ENCODE data around the gene FAM89B.
A peak's percentile ranks its signal among the peaks of the same experiment; 100 is the strongest.
"Not testable (repeated sequence)": the region's sequence is repeated elsewhere in the genome, so short reads cannot be mapped to it uniquely, and the experiment has no call there.

FAM89B gene

GRCh38 chr11:65572356-65573051, at the start of gene FAM89B:
TSS of gene FAM89B (plus strand) at chr11:65572538. CDS start at chr11:65572670, 132 bp downstream.
- peak; percentile 85 for DNase-seq (ENCODE audit: low read depth)

GRCh38 chr11:65522718-65523630, 49.4 kb upstream of the FAM89B start:
- not testable (repeated sequence) for DNase-seq (ENCODE audit: low read depth)

DNA sequence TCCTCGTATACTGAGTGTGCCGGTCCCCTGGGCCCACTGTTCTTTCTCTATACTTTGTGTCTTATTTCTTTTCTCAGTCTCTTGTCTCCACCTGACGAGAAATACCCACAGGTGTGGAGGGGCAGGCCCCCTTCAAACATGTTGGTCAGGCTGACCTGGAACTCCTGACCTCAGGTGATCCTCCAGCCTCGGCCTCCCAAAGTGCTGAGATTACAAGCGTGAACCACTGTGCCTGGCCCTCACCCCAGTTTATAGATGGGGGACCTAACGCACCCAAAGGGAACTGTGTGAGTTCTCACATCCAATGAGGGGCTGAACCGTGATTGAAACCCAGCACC, 48.7 kb upstream of the FAM89B start:
- not testable (repeated sequence) for DNase-seq (ENCODE audit: low read depth)

DNA sequence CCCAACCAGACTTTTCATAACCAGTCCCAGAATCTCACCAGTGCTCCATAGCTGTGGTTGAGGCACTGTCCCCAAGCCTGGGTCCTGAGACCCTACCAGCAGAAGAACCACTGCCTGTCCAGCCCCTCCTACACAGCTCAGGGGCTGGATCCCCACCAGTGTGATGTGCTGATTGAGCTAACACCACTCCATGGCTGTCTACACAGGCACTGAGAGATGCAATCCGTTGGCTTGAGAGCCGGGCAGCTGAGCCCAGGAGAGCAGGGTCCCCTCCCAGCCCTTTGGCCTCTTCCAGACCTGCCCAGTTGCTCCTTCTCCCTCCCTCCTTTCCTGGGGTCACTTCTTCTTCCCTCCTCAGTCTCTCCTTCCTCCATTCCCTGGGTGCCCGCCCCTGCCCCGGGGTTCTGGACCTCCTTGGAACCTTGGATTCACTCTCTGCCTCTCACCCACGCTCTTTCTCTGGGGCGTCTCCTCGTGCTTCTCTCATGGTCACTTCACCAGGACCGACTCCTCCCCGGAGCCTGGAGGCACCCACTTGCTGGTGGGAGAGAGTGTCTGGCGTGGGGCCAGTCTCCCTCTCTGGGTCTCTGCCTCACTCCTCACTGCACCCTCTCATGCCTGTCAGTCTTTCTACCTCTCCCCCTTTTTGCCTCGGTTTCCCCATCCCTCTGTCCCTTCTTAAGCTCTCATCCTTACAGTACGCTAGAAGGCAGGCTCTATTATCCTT, 48.2 kb upstream of the FAM89B start:
- DNase-seq (ENCODE audit: low read depth), result no peak

- DNase-seq (ENCODE audit: low read depth), result peak; percentile 70
Measured at GRCh38 chr11:65524741-65525545, 47.4 kb upstream of the FAM89B start, which contains the start of gene SCYL1. TSS of gene SCYL1 (plus strand) at chr11:65525083. CDS start at chr11:65525154, 71 bp downstream.

DNA sequence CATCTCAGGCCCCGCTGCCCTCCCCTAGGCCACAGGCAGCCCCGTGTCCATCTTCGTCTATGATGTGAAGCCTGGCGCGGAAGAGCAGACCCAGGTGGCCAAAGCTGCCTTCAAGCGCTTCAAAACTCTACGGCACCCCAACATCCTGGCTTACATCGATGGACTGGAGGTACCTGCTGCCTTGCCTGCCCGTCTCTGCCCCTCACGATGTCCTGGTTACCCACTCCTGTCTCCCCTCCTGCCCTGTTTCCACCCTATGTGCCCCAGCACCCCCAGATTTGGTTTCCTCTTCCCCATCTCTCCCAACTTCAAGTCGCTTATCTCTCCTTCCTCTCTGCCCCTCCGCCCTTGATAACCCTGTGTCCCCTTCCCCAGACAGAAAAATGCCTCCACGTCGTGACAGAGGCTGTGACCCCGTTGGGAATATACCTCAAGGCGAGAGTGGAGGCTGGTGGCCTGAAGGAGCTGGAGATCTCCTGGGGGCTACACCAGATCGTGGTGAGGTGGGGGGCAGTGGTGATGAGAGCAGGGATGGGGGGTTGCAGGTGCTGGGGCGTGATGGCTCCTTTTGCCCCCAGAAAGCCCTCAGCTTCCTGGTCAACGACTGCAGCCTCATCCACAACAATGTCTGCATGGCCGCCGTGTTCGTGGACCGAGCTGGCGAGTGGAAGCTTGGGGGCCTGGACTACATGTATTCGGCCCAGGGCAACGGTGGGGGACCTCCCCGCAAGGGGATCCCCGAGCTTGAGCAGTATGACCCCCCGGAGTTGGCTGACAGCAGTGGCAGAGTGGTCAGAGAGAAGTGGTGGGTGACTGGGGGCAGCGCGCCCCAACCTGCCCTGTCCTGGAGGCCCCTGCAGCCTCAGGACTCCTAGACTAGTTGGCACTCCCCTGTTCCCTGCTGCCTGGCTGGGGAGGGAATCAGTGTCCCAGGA, 46.5 kb upstream of the FAM89B start:
- DNase-seq (ENCODE audit: low read depth), result no peak

DNA sequence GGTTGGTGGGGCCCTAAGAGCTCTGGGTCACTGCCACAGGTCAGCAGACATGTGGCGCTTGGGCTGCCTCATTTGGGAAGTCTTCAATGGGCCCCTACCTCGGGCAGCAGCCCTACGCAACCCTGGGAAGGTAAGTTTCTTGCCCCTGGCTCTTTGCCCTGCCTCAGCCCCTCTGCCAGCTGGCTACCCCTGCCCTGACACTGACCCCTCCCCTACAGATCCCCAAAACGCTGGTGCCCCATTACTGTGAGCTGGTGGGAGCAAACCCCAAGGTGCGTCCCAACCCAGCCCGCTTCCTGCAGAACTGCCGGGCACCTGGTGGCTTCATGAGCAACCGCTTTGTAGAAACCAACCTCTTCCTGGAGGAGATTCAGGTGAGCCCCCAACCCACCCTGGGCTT, 45.6 kb upstream of the FAM89B start:
- DNase-seq (ENCODE audit: low read depth), result no peak

DNA sequence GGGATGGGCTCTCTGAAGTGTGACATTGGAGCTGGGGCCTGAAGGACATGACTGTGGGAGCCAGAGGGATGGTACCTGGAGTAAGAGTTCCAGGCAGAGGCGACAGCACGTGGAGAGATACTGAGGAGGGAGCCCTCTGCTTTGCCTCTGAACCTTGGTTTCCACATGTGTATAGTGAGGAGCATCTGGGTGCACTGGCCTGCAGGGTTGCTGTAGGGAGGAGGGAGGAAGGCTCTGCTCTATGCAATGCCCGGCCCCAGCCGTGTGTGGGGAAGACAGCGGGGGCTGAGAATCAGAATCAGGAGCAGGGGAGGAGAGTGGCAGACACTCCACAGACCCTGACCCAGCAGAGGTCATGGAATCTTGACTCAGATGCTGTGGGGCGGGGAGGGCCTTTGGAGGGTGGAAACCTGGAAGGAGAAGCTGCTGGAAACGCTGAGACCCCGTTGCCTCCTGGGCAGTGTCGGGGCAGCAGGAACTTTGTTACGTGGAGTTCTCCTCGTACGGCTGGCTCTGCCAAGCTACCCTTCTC, 43.5 kb upstream of the FAM89B start:
- no peak for DNase-seq (ENCODE audit: low read depth)

DNA sequence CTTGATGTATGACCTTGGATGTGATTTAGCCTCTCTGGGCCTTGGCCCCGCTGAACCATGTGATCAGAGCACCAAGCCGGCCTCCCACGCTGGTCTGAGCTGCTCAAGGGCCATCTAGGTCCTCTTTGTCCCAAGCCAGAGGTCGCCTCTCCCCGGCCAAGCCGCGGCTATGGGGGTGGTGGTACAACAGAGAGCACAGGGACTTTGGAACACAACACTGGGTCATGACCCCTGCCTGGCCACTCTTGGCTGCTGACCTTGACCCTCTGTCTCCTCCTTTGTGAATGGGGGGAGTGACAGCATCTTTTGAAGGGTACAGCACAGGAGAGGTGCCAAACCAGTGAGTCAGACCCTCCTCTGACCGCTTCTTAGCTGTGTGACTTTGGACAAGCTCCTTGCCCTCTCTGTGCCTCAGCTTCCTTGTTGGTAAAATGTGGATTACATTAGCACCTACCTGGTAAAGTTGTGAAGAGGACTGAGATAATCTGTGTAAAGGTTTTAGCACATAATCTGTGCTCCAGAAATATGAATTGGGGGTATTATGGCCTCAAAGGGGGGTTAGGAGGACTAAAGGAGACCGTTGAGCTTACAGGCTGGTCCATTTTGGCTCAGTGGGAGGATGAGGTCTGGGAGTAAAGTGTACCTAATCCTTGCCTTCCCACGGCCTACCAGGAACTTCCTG, 42.7 kb upstream of the FAM89B start:
- DNase-seq (ENCODE audit: low read depth), result no peak

DNA sequence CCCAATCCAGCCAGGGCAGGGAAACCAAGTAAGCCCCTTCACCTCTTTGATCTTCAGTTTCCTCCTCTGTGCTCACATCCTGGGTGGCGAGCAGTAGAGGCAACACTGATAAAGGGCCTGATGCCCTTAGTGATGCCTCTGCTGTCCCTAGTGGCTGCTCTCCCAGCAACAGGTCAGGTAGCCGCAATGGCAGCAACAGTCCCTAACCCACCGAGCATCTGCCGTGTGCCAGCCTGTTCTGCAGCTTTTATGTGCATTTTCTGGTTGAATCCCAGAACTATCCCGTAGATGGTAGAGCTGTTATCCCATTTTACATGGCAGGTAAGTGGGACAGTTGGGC, 42.2 kb upstream of the FAM89B start:
- no peak for DNase-seq (ENCODE audit: low read depth)

GRCh38 chr11:65532388-65533064, 39.8 kb upstream of the FAM89B start:
- DNase-seq (ENCODE audit: low read depth), result no peak

DNA sequence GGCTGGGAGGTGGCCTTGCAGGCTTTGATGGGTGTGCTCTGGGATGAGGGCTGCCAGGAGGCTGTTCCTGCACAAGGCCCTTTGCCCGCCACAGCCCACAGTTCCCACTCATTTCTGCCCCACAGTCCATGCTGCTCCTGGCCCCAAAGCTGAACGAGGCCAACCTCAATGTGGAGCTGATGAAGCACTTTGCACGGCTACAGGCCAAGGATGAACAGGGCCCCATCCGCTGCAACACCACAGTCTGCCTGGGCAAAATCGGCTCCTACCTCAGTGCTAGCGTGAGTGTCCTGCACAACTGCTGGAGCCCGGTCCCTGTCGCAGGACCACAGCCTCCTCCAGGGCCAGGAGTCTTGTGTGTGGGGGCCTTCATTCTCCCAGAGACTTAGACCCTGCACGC, 37.2 kb upstream of the FAM89B start:
- no peak for DNase-seq (ENCODE audit: low read depth)

- no peak for DNase-seq (ENCODE audit: low read depth)
Measured at GRCh38 chr11:65536412-65537295, 35.7 kb upstream of the FAM89B start.

DNA sequence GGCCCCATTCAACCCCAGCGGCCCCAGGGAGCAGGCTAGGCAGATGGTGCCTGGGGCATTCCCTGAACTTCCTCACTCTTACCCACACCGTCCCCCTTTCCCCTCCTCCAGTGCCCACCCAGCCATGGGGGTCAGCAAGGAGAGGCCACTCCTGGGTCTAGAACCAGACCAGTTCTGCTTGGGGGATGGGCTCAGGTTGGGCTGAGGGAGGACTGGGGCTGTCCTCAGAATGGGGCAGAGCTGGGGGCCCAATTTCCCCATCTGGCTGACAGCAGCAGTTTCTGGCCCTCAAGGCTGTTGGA, 35.1 kb upstream of the FAM89B start:
- no peak for DNase-seq (ENCODE audit: low read depth)

- no peak for DNase-seq (ENCODE audit: low read depth)
Measured at GRCh38 chr11:65537620-65538231, 34.6 kb upstream of the FAM89B start.

GRCh38 chr11:65538232-65538914, 34.0 kb upstream of the FAM89B start:
- DNase-seq (ENCODE audit: low read depth), result no peak
